ENCODE results near the gene DCAF4. TPM values are rescaled to one million over a fixed set of nuclear protein-coding genes. Genes with fewer than 3 reads are reported as not detected.

Gene DCAF4
- total and polyA plus RNA-seq, 2 of the 4 experiments (the other 2 are of a cell fraction) = 28.8 to 29.4 TPM

DNA sequence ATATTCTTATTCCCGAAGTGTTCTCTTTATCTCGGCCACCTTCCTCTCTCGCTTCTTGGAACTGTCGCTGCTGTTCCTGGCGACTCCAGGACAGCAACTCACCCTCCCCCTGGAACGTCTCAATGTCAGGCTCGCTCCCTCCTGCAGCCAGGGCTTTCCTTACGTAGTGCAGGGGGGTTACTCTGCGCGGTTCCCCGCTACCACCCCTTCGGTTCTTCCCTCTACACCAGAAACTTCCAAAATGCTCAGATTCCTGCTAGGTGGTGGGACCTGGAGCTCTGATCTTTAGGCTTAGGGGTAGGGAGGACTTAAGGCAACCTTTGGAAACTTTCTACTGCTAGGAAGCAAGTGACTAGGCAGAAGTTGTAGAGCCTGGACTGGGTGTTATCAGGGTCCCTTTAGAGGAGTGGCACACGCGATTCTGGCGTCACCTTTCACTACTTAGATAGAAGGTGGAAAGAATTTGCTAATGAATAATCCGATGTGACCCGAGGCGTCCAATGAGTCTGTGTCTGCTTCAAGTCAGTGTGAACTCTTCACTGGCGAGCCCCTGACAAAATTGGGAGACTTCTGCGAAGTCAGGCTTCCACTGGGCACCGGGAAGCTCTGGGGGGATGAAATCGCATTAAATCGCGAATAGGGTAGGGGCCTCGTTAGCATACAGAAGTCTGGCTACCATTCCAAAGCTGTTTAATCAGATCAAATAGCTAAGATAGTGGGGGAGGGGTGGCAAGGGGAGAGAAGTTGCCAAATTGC lies 31.5 kb upstream of the DCAF4 start:
- intact Hi-C loops (cut with micrococcal nuclease) = loop anchor here (5.0 kb wide), 4 partner anchors 92 to 288 kb away; no protein-coding TSS in a partner anchor
- peak overlapping the region; percentile 9 for H3K27ac ChIP-seq (ENCODE audit: insufficient read depth, low read length)
- BruUV-seq (replicated peaks) = no TSS peak
- TF ChIP-seq, protein P1, sequence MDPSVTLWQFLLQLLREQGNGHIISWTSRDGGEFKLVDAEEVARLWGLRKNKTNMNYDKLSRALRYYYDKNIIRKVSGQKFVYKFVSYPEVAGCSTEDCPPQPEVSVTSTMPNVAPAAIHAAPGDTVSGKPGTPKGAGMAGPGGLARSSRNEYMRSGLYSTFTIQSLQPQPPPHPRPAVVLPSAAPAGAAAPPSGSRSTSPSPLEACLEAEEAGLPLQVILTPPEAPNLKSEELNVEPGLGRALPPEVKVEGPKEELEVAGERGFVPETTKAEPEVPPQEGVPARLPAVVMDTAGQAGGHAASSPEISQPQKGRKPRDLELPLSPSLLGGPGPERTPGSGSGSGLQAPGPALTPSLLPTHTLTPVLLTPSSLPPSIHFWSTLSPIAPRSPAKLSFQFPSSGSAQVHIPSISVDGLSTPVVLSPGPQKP (IDR thresholded peaks at IDR 0.05; ENCODE audit: borderline replicate concordance, low read depth, low read length) = no peak
- no peak for TF ChIP-seq RCOR1 (IDR thresholded peaks at IDR 0.05; ENCODE audit: insufficient replicate concordance, low read length)
- TF ChIP-seq NFE2L2 (IDR thresholded peaks at IDR 0.05; ENCODE audit: low read depth, low read length) = no peak
- TF ChIP-seq SMC3 (IDR thresholded peaks at IDR 0.05; ENCODE audit: low read depth, low read length) = no peak
- TF ChIP-seq RFX5 (IDR thresholded peaks at IDR 0.05; ENCODE audit: low read depth, low read length) = no peak
- TF ChIP-seq MAZ (IDR thresholded peaks at IDR 0.05; ENCODE audit: borderline replicate concordance, low read depth, low read length) = no peak
- no peak for TF ChIP-seq BHLHE40 (IDR thresholded peaks at IDR 0.05; ENCODE audit: low read depth, low read length)
- no peak for TF ChIP-seq MXI1 (IDR thresholded peaks at IDR 0.05; ENCODE audit: borderline replicate concordance, low read depth, low read length)
- TF ChIP-seq, protein P2, sequence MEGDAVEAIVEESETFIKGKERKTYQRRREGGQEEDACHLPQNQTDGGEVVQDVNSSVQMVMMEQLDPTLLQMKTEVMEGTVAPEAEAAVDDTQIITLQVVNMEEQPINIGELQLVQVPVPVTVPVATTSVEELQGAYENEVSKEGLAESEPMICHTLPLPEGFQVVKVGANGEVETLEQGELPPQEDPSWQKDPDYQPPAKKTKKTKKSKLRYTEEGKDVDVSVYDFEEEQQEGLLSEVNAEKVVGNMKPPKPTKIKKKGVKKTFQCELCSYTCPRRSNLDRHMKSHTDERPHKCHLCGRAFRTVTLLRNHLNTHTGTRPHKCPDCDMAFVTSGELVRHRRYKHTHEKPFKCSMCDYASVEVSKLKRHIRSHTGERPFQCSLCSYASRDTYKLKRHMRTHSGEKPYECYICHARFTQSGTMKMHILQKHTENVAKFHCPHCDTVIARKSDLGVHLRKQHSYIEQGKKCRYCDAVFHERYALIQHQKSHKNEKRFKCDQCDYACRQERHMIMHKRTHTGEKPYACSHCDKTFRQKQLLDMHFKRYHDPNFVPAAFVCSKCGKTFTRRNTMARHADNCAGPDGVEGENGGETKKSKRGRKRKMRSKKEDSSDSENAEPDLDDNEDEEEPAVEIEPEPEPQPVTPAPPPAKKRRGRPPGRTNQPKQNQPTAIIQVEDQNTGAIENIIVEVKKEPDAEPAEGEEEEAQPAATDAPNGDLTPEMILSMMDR (conservative IDR thresholded peaks at IDR 0.05; ENCODE audit: low read depth, low read length) = no peak
- no peak for TF ChIP-seq POLR2A (IDR thresholded peaks at IDR 0.05; ENCODE audit: low read depth, low read length)
- TF ChIP-seq RAD21 (IDR thresholded peaks at IDR 0.05; ENCODE audit: low read length) = no peak
- no peak for TF ChIP-seq CHD1 (IDR thresholded peaks at IDR 0.05; ENCODE audit: low read depth, low read length)
- TF ChIP-seq FOS (IDR thresholded peaks at IDR 0.05; ENCODE audit: low read depth, low read length) = no peak
- TF ChIP-seq, protein P3, sequence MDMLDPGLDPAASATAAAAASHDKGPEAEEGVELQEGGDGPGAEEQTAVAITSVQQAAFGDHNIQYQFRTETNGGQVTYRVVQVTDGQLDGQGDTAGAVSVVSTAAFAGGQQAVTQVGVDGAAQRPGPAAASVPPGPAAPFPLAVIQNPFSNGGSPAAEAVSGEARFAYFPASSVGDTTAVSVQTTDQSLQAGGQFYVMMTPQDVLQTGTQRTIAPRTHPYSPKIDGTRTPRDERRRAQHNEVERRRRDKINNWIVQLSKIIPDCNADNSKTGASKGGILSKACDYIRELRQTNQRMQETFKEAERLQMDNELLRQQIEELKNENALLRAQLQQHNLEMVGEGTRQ (IDR thresholded peaks at IDR 0.05; ENCODE audit: low read depth, low read length) = no peak

More for the DNA sequence above, 31.5 kb upstream of the DCAF4 start:
- Histone ChIP-seq H3K27me3 (ENCODE audit: control insufficient read depth, insufficient read depth, low read length) (no peaks in the 10 kb centered on the region), H2AK9ac (replicated peaks; ENCODE audit: low read depth, low read length, poor library complexity) (no peak overlapping the region), H2AFZ (replicated peaks; ENCODE audit: low read length, poor library complexity) (peak overlapping the region; percentile 64), H4K20me1 (ENCODE audit: insufficient read depth, low read length) (peaks cover 16% of the 10 kb centered on the region), H2BK5ac (ENCODE audit: low read depth, low read length, poor library complexity, severe bottlenecking) (no peak overlapping the region), H2BK20ac (ENCODE audit: low read depth, low read length) (peak overlapping the region; percentile 12), H3K18ac (ENCODE audit: low read depth, low read length) (peak overlapping the region; percentile 55), H2AK5ac (ENCODE audit: low read depth, low read length) (0 out of 2 replicates have a peak overlapping the region, but pooled peaks have one; percentile 5), H4K5ac (ENCODE audit: low read depth, low read length) (0 out of 2 replicates have a peak overlapping the region, but pooled peaks have one; percentile 13), H3K4me2 (ENCODE audit: low read depth, low read length) (peak overlapping the region; percentile 94), H4K8ac (ENCODE audit: low read depth in 2 of 2, low read length in 2 of 2) (peak overlapping the region; percentile 2 to 6), H3K9me3 (ENCODE audit: control insufficient read depth, insufficient read depth, low read length) (no peaks in the 10 kb centered on the region), H3K4me1 (ENCODE audit: control insufficient read depth, insufficient read depth, low read length) (peaks cover 9% of the 10 kb centered on the region), H3K23ac (ENCODE audit: low read depth, low read length) (peak overlapping the region; percentile 21; the same call in 1 of the 2 replicates), H3K9ac (ENCODE audit: low read depth, low read length) (peak overlapping the region; percentile 67), H3K14ac (replicated peaks; ENCODE audit: low read depth, low read length) (peak overlapping the region; percentile 39; the same call in 1 of the 2 replicates), H3K9me1 (ENCODE audit: insufficient read depth, low read length) (no peaks in the 10 kb centered on the region; the same call in 1 of the 2 replicates), H3K79me1 (ENCODE audit: low read depth in 1 of 2, low read length in 2 of 2) (peaks cover 11 to 24% of the 10 kb centered on the region in 2 experiments), H3K56ac (ENCODE audit: extremely low read depth, insufficient read depth, low read length) (peak overlapping the region; percentile 22), H3K4ac (ENCODE audit: low read depth, low read length) (peak overlapping the region; percentile 42), H4K91ac (ENCODE audit: insufficient read depth, low read depth, low read length) (peak overlapping the region; percentile 1; the same call in 1 of the 2 replicates), H3K36me3 (ENCODE audit: control insufficient read depth, insufficient read depth, low read length) (no peaks in the 10 kb centered on the region), H3K4me3 (ENCODE audit: insufficient read depth, low read depth, low read length) (peak overlapping the region; percentile 51), H2BK15ac (ENCODE audit: low read depth, low read length) (peak overlapping the region; percentile 6; the same call in 1 of the 3 replicates), H2BK120ac (ENCODE audit: low read depth, low read length) (peak overlapping the region; percentile 45; the same call in 1 of the 2 replicates)
- peak; percentile 31 for ATAC-seq (ENCODE audit: low read depth)
- ChIA-PET POLR2A (ENCODE audit: unreplicated experiment) (no interaction called here), CTCF (interaction anchor here (0.6 to 2.0 kb wide), 6 partner anchors 9 to 381 kb away, joined by 3 to 11 read pairs (median 6); no protein-coding TSS in a partner anchor)
- DNase-seq = no peak
- in situ Hi-C loops (cut with MboI; ENCODE audit: low sequenced_read_pairs) (no loop called here), dilution Hi-C loops (cut with HindIII; ENCODE audit: low sequenced_read_pairs, unreplicated experiment) (no loop called here)
- 6% methylated on average over 6 of the region's 25 CpGs; no CpG with 5 or more reads in 1 of the 2 experiments for WGBS, 2 experiments (ENCODE audit: extremely low coverage in 2 of 2, insufficient read length in 1 of 2)

Measured in IMR-90 (cell line).